ENCODE results near the gene ANK3.

DNA sequence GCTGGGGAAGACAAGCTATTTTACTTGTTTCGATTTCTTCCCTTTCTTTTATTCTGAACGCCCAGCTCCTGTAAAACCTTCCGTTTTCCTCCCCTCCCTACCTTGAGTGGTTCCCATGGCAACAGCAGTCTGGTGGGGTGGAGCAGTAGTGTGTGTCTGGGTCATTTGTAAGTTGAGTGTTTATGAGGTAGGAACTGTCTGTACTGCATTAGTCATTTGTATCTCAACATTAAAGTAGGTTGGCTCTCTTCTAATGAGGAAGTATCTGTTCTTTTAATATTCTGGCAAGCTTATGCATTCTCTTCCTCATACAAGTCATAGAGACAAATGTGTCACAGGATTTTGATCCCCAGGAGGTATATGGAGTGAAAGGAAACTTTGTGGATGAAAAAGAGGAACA is 398.0 kb downstream of the ANK3 start:
- TF ChIP-seq CTCF (IDR thresholded peaks at IDR 0.05) (no peak), POLR2AphosphoS5 (IDR thresholded peaks at IDR 0.05; ENCODE audit: insufficient read depth in 1 of 2, low read depth in 1 of 2) (peak in 1 of 2 donors; percentile 93)

All from vagina (tissue), 2 donors.